ENCODE data around the gene NTN5. TPM values are rescaled to one million over a fixed set of nuclear protein-coding genes. Genes with fewer than 3 reads are reported as not detected.
A peak's percentile ranks its signal among the peaks of the same experiment; 100 is the strongest.

The NTN5 gene
- total and polyA plus RNA-seq, 9 of the 15 experiments (the other 6 are each of a cell fraction or from before 2014, with no cell fraction given) = not detected

DNA sequence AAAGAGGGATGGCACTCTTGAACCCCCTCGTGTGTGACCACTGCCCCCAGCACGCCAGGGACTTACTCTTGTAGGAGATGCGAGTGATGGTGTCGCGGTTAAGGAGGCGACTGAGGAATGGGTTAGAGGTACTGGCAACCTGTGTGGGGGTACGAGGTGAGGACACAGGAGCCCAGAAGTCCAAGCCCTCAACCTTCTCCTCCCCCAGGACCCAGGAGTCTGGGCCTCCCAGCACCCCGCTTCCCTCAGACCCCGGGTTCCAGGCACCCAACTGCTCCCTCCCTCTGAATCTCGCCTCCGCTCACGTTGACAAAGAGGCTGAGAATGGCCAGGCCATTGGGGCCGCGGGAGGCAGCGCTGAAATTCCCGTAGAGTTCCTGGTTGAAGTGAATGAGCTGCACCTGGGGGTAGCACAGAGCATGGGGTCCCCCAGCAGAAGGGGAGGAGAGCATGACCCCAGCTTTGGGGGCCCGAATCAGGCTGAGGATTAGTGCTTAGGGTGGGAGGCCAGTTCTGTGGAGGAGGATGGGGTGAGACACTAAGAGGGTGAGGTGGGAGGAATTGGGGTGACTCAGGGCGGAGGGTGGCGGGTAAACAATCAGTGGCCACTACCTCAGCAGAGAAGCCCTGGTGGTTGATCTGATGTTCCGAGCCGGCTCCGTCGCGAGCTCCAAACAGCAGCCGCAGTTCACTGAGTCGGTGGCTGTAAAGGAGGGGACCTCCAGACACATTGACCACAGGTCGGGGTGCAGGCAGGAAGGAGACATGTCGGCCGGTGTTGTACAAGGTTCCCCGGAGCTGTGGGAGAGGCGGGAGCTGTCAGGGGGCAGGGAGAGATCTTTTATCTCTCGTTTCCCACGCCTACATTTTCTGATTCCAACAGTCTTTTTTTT lies 33.1 kb downstream of the NTN5 start (continued):
- peak; percentile 14; the same call in 1 of the 2 replicates for TF ChIP-seq LEF1 (IDR thresholded peaks at IDR 0.05)
- 0 out of 2 replicates have a peak, but pooled peaks have one; percentile 62 for TF ChIP-seq FOXK1 (CRISPR knock-in tag; IDR thresholded peaks at IDR 0.05; ENCODE audit: borderline replicate concordance)
- TF ChIP-seq OTX1 (CRISPR knock-in tag; IDR thresholded peaks at IDR 0.05) = no peak
- TF ChIP-seq SRF (CRISPR knock-in tag; IDR thresholded peaks at IDR 0.05) = no peak
- peak; percentile 2; the same call in 1 of the 2 replicates for TF ChIP-seq HLTF (IDR thresholded peaks at IDR 0.05)
- TF ChIP-seq GTF2E2 (tag; IDR thresholded peaks at IDR 0.05) = peak; percentile 67; the same call in 1 of the 2 replicates
- no peak for TF ChIP-seq SMAD3 (CRISPR knock-in tag; conservative IDR thresholded peaks at IDR 0.05)
- 0 out of 2 replicates have a peak, but pooled peaks have one; percentile 23 for TF ChIP-seq MYC (IDR thresholded peaks at IDR 0.05; ENCODE audit: low read depth, low read length)
- no peak for TF ChIP-seq MYC (CRISPR knock-in tag; IDR thresholded peaks at IDR 0.05; ENCODE audit: borderline replicate concordance, low read depth)
- TF ChIP-seq, protein P1, sequence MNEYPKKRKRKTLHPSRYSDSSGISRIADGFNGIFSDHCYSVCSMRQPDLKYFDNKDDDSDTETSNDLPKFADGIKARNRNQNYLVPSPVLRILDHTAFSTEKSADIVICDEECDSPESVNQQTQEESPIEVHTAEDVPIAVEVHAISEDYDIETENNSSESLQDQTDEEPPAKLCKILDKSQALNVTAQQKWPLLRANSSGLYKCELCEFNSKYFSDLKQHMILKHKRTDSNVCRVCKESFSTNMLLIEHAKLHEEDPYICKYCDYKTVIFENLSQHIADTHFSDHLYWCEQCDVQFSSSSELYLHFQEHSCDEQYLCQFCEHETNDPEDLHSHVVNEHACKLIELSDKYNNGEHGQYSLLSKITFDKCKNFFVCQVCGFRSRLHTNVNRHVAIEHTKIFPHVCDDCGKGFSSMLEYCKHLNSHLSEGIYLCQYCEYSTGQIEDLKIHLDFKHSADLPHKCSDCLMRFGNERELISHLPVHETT (CRISPR knock-in tag; conservative IDR thresholded peaks at IDR 0.05 in 1 of 2, IDR thresholded peaks at IDR 0.05 in 1 of 2) = no peak
- TF ChIP-seq CTBP1 (IDR thresholded peaks at IDR 0.05; ENCODE audit: borderline replicate concordance) = peak; percentile 6; the same call in 1 of the 2 replicates
- no peak for TF ChIP-seq ZNF668 (CRISPR knock-in tag; IDR thresholded peaks at IDR 0.05)
- no peak for TF ChIP-seq TFAM (CRISPR knock-in tag; conservative IDR thresholded peaks at IDR 0.05)
- no peak for TF ChIP-seq PRMT5 (CRISPR knock-in tag; IDR thresholded peaks at IDR 0.05)
- TF ChIP-seq CHAMP1 (IDR thresholded peaks at IDR 0.05) = no peak
- peak; percentile 65 for TF ChIP-seq PRDM10 (IDR thresholded peaks at IDR 0.05; ENCODE audit: partially characterized antibody)
- TF ChIP-seq NCOA1 (IDR thresholded peaks at IDR 0.05; ENCODE audit: low read depth) = 0 out of 2 replicates have a peak, but pooled peaks have one; percentile 16
- TF ChIP-seq BHLHE40 (IDR thresholded peaks at IDR 0.05; ENCODE audit: low read length) = no peak
- TF ChIP-seq TRIM28 (IDR thresholded peaks at IDR 0.05) = no peak
- no peak for TF ChIP-seq SREBF1 (IDR thresholded peaks at IDR 0.05; ENCODE audit: borderline replicate concordance, low read depth, low read length)
- TF ChIP-seq RBM17 (IDR thresholded peaks at IDR 0.05; ENCODE audit: borderline replicate concordance, low read depth, low read length) = no peak
